Activated naive CD4-positive, alpha-beta T cell treated with anti-CD3 and anti-CD28 coated beads, Interleukin-2, amount 50 U/mL, for 16 hours (primary cell): ENCODE measurements around the gene MTREX.
A peak's percentile ranks its signal among the peaks of the same experiment; 100 is the strongest.

ENCODE experiments used
- DNase-seq: peaks from one replicate; pipeline ENCODE4 v3.0.0-alpha.2; 2020

MTREX gene

GRCh38 chr5:55325621-55326020 lies 17.8 kb downstream of the MTREX start:
- DNase-seq = no peak

DNA sequence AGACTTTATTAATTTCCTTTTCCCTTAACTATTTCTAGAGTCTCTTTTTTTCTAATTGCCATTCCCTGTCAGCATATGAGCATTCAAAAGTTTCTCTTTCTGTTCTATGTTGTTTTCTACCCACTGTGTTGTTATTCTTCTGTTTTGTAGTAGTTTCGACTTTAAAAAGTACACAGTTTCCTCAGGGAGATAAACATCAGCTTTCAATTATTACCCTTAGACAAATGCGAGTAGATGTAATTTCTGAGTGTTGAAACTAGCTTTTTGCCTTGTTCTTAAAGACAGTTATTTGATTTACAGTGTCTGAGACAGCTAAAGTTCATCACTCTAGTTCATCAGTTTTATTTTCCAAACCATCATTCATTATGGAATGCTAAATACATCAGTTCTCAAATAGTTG lies 19.5 kb downstream of the MTREX start:
- DNase-seq = no peak

GRCh38 chr5:55331321-55331720 lies 23.5 kb downstream of the MTREX start:
- DNase-seq = no peak

DNA sequence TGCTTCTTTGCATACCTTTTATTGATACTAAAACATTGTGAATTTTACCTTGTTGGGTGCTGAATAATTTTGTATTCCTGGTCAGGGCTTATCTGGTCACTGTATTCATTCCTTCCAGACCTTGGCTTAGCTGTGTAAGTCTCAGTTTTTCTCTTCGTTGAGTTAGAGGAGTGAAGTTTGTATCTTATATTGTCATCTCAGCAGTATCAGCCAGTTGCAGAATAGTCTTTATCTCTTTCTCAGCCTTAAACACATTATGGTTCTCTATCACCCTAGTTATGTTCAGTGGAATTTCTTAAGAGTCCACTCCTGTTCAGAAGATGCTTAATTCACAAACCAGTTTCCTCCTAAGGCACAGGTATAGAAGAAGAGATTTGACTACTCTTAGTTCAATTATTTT lies 25.2 kb downstream of the MTREX start:
- DNase-seq = no peak

GRCh38 chr5:55333811-55334210 lies 26.0 kb downstream of the MTREX start:
- DNase-seq = no peak

DNA sequence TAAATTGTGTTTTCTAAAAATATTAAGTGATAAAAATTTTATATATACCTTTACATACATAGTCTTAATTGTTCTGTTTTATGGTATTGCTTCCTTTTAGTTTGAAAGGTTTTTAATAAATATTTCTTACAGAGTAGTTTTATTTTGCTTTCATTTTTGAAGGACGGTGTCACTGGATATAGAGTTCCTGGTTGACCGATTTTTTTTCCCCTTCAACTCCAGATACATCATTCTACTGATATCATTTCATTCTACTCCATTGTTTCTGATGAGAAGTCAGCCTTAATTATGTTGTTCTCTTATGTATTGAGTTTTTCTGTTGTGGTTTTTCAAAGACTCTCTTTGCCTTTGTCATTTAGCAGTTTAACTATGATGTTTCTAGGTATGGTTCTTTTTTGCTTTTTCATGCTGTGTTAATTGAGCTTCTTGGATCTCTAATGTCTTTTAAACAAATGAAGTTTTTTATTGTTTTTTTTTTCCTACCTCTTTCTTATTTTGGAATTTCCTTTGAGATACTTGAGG lies 30.4 kb downstream of the MTREX start:
- no peak for DNase-seq

- peak; percentile 58 for DNase-seq
Measured at GRCh38 chr5:55338810-55339243, 31.0 kb downstream of the MTREX start.

DNA sequence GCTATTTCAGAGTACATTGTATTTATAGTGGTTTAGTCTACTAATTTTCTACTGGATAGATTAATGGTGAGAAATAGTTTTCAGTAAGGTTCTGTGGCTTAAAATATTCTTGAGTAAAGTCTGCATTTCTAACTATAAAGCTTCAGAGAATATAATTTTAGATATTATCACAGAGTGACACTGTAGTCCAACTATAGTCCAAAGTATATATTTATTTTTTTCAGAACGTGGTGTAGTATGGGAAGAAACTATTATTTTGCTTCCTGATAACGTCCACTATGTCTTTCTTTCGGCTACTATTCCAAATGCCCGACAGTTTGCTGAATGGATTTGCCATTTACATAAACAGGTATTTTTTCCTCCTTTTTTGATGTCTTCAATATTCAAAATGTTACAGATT lies 35.3 kb downstream of the MTREX start:
- DNase-seq = no peak

GRCh38 chr5:55343609-55344008 lies 35.8 kb downstream of the MTREX start:
- DNase-seq = no peak

DNA sequence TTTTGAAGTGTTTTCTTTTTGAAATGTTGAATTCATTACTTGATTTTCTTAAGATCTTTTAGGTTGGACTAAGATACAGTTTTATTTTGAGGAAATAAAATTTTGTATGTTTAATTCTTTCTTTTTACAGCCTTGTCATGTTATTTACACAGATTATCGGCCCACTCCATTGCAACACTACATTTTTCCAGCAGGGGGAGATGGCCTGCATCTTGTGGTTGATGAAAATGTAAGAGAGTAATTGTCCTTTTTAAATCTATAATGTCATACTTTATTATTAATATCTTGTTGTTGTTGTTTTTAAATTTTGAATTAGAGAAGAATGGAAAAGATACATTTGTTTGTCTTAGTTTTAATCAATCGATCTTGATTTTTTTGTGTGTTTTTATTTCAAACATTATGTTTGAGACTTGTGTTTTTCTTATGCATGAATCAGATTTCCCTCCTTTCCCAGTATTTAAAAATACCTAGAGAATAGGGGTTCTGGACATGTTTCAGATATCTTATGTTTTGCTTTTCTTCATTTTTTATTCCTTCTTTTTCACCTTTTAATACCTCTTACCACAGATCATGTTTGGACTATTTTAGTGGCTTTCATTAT lies 36.7 kb downstream of the MTREX start:
- peak; percentile 64 for DNase-seq

GRCh38 chr5:55345327-55345726 lies 37.5 kb downstream of the MTREX start:
- DNase-seq = no peak

DNA sequence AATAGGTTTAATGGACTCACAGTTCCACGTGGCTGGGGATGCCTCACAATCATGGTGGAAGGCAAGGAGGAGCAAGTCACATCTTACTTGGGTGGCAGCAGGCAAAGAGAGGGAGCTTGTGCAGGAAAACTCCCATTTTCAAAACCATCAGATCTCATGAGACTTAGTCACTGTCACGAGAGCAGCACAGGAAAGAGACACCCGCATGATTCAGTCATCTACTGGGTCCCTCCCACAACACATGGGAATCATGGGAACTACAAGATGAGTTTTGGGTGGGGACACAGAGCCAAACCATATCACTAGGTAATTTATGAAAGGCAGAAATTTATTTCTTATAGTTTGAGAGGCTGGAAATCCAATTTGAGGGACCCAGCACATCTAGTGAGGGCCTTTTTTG lies 40.0 kb downstream of the MTREX start:
- DNase-seq = no peak

- no peak for DNase-seq
Measured at GRCh38 chr5:55350754-55351153, 43.0 kb downstream of the MTREX start.

DNA sequence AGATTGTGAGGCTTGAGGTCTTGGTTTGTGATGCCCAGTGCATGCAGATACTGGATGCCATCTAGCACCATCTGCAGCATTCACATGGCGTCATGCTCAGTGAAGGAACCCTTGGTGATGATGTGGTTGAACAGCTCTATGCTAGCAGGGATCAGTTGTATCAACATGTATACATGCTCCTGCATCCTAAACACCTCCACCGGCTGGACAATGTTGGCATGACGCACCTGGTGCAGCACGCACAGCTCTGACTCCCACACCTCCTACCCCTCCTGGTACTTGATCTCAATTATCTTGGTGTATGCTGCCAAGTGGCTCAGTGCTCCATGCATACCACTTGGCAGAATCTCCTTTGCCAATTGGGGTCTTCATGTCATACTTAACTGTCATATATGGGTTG lies 49.1 kb downstream of the MTREX start:
- no peak for DNase-seq

- DNase-seq = no peak
Measured at GRCh38 chr5:55360190-55360589, 52.4 kb downstream of the MTREX start.

- no peak for DNase-seq
Measured at GRCh38 chr5:55363856-55364255, 56.1 kb downstream of the MTREX start.

DNA sequence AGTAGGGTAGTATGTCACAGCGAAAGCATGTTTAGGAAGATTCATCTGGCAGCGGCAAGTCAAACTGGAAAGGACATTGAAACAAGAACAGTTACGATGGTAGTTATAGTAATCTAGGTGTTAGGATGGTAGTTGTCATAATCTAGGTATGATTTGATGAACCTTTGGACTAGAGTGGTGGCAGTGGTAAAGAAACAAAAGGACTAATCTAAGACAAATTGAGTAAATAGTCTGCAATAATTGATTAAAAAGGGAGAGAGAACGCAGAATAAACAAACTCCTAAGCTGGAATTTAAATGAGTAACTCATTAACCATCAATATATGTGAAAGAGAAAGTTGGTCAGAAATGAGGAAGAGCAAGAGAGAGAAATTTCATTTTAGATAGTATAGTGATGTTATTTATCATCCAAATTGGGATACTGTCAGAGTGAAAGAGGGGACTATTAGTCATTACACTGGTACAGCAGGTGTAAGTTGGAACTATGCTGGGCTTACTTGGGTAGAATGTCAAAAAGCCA lies 56.8 kb downstream of the MTREX start:
- no peak for DNase-seq

GRCh38 chr5:55370291-55370925 lies 62.6 kb downstream of the MTREX start:
- DNase-seq = no peak

GRCh38 chr5:55371145-55371544 lies 63.4 kb downstream of the MTREX start:
- DNase-seq = no peak

DNA sequence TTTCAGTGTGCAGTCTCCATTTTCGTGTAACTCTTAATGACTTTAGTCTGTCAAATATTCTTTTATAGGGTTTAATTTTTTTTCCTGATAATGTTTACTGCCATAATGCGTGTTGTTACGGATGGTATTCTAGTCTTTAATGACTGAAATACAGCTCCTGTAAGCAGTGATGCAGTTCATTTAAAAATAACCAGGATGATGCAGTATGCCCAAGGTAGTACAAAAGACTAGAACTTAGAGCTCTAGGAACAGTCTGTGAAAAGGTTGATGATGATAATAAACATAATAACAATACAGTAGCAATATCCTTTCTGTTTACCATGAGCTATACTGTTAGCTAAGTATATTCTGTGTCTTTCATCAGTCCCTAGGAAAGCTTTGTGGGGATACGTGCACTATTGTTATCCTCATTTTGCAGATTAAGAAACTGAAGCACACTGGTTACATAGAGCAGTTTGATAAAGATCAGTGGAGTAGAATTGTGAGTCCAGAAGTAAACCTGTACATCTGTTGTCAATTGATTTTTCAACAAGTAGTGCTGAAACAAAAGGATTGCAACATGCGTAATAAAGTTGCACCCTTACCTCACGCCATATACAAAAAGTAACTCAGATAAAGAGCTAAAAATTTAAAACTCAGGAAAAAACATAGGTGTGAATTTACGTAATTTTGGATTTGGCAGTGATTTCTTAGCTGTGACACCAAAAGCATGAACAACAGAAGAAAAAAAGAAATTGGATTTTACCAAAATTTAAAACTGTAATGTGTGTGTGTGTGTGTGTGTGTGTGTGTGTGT lies 64.5 kb downstream of the MTREX start:
- no peak for DNase-seq

DNA sequence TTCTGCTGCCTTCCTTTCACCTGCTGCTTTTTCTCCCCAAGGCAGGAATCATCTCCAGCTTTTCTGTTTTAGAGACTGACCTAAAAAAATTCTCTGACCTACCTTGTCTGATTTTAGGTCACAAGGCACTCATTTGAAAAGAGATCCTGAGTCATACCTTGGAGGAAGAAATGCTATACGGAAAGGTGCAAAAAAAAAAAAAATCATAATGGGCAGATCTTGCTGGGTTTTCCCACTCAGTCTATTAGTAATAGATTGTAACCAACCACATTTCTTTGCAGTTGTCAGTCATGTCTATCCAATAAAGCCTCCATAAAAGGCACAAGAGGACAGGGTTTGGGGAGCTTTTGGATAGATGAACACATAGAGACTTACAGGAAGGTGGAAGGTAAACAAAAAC lies 70.0 kb downstream of the MTREX start:
- no peak for DNase-seq

DNA sequence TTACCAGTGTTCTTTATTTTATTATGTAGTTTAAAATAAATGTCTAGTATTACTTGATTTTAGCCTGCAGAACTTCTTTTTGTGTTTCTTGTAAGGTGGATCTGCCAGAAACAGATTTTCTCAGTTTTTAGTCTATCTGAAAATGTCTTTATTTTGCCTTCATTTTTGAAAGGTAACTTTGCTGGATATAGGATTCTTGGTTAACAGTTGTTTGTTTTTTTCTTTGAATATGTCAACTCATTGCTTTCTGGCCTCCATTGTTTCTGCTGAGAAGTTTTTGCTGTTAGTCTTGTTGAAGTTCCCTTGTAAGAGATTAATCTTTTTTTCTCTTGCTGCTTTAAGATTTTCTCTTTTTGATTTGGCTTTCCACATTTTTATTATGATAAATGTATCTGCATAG lies 75.5 kb downstream of the MTREX start:
- DNase-seq = no peak

GRCh38 chr5:55384072-55384471 lies 76.3 kb downstream of the MTREX start:
- DNase-seq = no peak

DNA sequence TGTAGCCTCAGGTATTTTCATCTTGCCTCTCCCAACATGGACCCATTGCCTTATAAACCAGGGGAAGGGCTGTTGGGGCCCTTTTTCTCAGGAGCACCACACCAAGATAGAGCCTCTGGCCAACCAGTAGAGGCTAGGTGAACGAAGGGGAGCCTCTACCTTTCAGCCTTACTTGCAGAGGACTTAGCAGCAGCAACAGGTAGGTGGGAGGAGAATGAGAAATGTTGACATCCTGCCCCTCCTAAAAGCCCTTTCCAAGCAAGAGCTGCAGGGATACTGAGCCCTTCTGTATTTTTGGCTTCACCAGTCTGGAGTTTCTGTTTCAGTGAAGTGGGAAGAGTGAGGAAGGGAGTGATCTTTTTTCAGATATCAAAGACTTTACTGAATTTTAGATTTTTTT lies 77.4 kb downstream of the MTREX start:
- no peak for DNase-seq
